Lower leg skin (tissue), 4 donors: ENCODE data around the gene MOCS1. TPM values are rescaled to one million over a fixed set of nuclear protein-coding genes. Genes with fewer than 3 reads are reported as not detected.

Experiments used
- DNase-seq, 2 donors: peaks; one replicate each; pipeline ENCODE4 v3.0.0-alpha.2; 2019; ENCODE audit warnings: low spot score in 2 of 2
- H3K4me3 ChIP-seq: fragments of 200-600 bp; sonication (generic); 2 replicates; pipeline ENCODE4 v1.5.1; 2017; ENCODE audit warnings: mild to moderate bottlenecking, low read depth; ENCODE audit not compliant: poor library complexity, severe bottlenecking
- CTCF ChIP-seq, 3 donors: fragments of 450-650 bp; IDR thresholded peaks; one replicate each; pipeline ENCODE4 v1.5.1; 2016; ENCODE audit warnings: antibody characterized with exemption in 3 of 3, mild to moderate bottlenecking in 3 of 3, moderate library complexity in 2 of 3
- POLR2A ChIP-seq, 2 donors: fragments of 450-650 bp; IDR thresholded peaks; one replicate each; pipeline ENCODE4 v1.6.1; 2016 to 2017; ENCODE audit warnings: antibody characterized with exemption in 2 of 2, mild to moderate bottlenecking in 1 of 2, moderate library complexity in 1 of 2
- WGBS, 2 donors: methylation state at CpG; one replicate each; pipeline ENCODE4 v1.1.5; 2018; 5-methylcytosine and 5-hydroxymethylcytosine counted together
- intact Hi-C: fragments of 100-400 bp; cut with DNase I; formaldehyde crosslinking; loops from one replicate; pipeline ENCODE4 v1.15.0; 2023; ENCODE audit warnings: low total_unique reads
- total RNA-seq, 4 donors: library from RNA; depleted of rRNA; stranded (reverse); fragments of >200 nt; gene quantifications; one replicate each; pipeline ENCODE4 v1.1.0, GENCODE V29; 2016

The MOCS1 gene
- total RNA-seq, 4 donors from 2014 or later = 4.8 to 18.7 (median 10.5) TPM

GRCh38 chr6:39927159-39927558, 7.1 kb downstream of the MOCS1 start:
- DNase-seq = no peak
- WGBS, 2 donors = 91 to 93% methylated on average over 11 of the region's 11 CpGs
- H3K4me3 ChIP-seq = no peak overlapping the region
- intact Hi-C loops = no loop called here
- no peak for TF ChIP-seq CTCF (IDR thresholded peaks at IDR 0.05)
- no peak for TF ChIP-seq POLR2A (IDR thresholded peaks at IDR 0.05)

GRCh38 chr6:39926668-39927067, 7.6 kb downstream of the MOCS1 start:
- DNase-seq = no peak
- no peak overlapping the region for H3K4me3 ChIP-seq
- no peak for TF ChIP-seq POLR2A (IDR thresholded peaks at IDR 0.05)
- no peak for TF ChIP-seq CTCF (IDR thresholded peaks at IDR 0.05)
- WGBS, 2 donors = 73 to 80% methylated on average over 3 of the region's 3 CpGs
- intact Hi-C loops = no loop called here

GRCh38 chr6:39925931-39926290, 8.4 kb downstream of the MOCS1 start:
- intact Hi-C loops = no loop called here
- H3K4me3 ChIP-seq = no peak overlapping the region
- TF ChIP-seq POLR2A (IDR thresholded peaks at IDR 0.05) (no peak), CTCF (IDR thresholded peaks at IDR 0.05) (no peak)
- DNase-seq = no peak
- WGBS, 2 donors = 89% methylated on average over 3 of the region's 3 CpGs

GRCh38 chr6:39925191-39925930, 8.9 kb downstream of the MOCS1 start:
- DNase-seq = no peak
- TF ChIP-seq CTCF (IDR thresholded peaks at IDR 0.05) = no peak
- TF ChIP-seq POLR2A (IDR thresholded peaks at IDR 0.05) = no peak

GRCh38 chr6:39924283-39924682, 10.0 kb downstream of the MOCS1 start:
- DNase-seq = no peak
- H3K4me3 ChIP-seq = no peak overlapping the region
- TF ChIP-seq POLR2A (IDR thresholded peaks at IDR 0.05) (no peak), CTCF (IDR thresholded peaks at IDR 0.05) (no peak)
- intact Hi-C loops = no loop called here
- WGBS, 2 donors = 36 to 51% methylated on average over 6 of the region's 6 CpGs

More at GRCh38 chr6:39925191-39925930, 8.9 kb downstream of the MOCS1 start:
- H3K4me3 ChIP-seq = no peak overlapping the region
- intact Hi-C loops = no loop called here
- WGBS, 2 donors = 92 to 96% methylated on average over 22 of the region's 22 CpGs

GRCh38 chr6:39923861-39924260, 10.4 kb downstream of the MOCS1 start:
- no peak for DNase-seq
- TF ChIP-seq POLR2A (IDR thresholded peaks at IDR 0.05) = no peak
- TF ChIP-seq CTCF (IDR thresholded peaks at IDR 0.05) = no peak
- 68 to 83% methylated on average over 6 of the region's 6 CpGs for WGBS, 2 donors
- no peak overlapping the region for H3K4me3 ChIP-seq
- intact Hi-C loops = no loop called here
